Osteocyte (in vitro differentiated cells): ENCODE measurements around the gene OTP. TPM values are rescaled to one million over a fixed set of nuclear protein-coding genes. Genes with fewer than 3 reads are reported as not detected.

Source experiments
- DNase-seq: peaks from one replicate; pipeline ENCODE4 v3.0.0; 2021; ENCODE audit warnings: mixed read lengths; ENCODE audit not compliant: unreplicated experiment; ENCODE audit errors: extremely low spot score
- H3K27ac Mint-ChIP-seq: one replicate; pipeline ENCODE4 v1.8.0; 2021; ENCODE audit warnings: mild to moderate bottlenecking, mixed read lengths; ENCODE audit not compliant: unreplicated experiment
- H3K27me3 Mint-ChIP-seq: one replicate; pipeline ENCODE4 v1.8.0; 2021; ENCODE audit warnings: mixed read lengths; ENCODE audit not compliant: unreplicated experiment
- H3K36me3 Mint-ChIP-seq: one replicate; pipeline ENCODE4 v1.8.0; 2021; ENCODE audit warnings: mixed read lengths; ENCODE audit not compliant: unreplicated experiment
- H3K4me1 Mint-ChIP-seq: one replicate; pipeline ENCODE4 v1.8.0; 2021; ENCODE audit warnings: mixed read lengths; ENCODE audit not compliant: unreplicated experiment
- H3K4me3 Mint-ChIP-seq: one replicate; pipeline ENCODE4 v1.8.0; 2021; ENCODE audit warnings: mild to moderate bottlenecking, moderate library complexity, mixed read lengths; ENCODE audit not compliant: unreplicated experiment
- H3K9me3 Mint-ChIP-seq: one replicate; pipeline ENCODE4 v1.8.0; 2021; ENCODE audit warnings: mixed read lengths; ENCODE audit not compliant: unreplicated experiment
- CTCF ChIP-seq: fragments of 200-600 bp; sonication (generic); IDR thresholded peaks from 2 replicates; pipeline ENCODE4 v1.5.0; 2021; ENCODE audit warnings: antibody characterized with exemption, mild to moderate bottlenecking, moderate library complexity
- total RNA-seq: library from RNA; stranded (reverse); gene quantifications from 2 replicates; pipeline ENCODE4 v1.2.1, GENCODE V29; 2021

Gene OTP
- total RNA-seq, 1 donor from 2014 or later: not detected

GRCh38 chr5:77643654-77644370 is 5.3 kb upstream of the OTP start:
- Mint-ChIP-seq H3K4me1 (peaks cover 32% of the 10 kb centered on the region), H3K27ac (no peak overlapping the region), H3K27me3 (peaks cover 91% of the 10 kb centered on the region), H3K9me3 (no peaks in the 10 kb centered on the region), H3K36me3 (peaks cover 3% of the 10 kb centered on the region), H3K4me3 (no peak overlapping the region)
- DNase-seq: no peak
- no peak for TF ChIP-seq CTCF

GRCh38 chr5:77642738-77643653 is 4.5 kb upstream of the OTP start:
- DNase-seq: no peak
- no peak overlapping the region for H3K27ac Mint-ChIP-seq
- no peak overlapping the region for H3K4me3 Mint-ChIP-seq
- H3K36me3 Mint-ChIP-seq: peaks cover 3% of the 10 kb centered on the region
- no peaks in the 10 kb centered on the region for H3K9me3 Mint-ChIP-seq
- H3K4me1 Mint-ChIP-seq: peaks cover 33% of the 10 kb centered on the region
- no peak for TF ChIP-seq CTCF
- H3K27me3 Mint-ChIP-seq: peaks cover 90% of the 10 kb centered on the region

GRCh38 chr5:77641963-77642737 is 3.6 kb upstream of the OTP start:
- Mint-ChIP-seq H3K4me3 (no peak overlapping the region), H3K36me3 (peaks cover 4% of the 10 kb centered on the region), H3K27me3 (peaks cover 90% of the 10 kb centered on the region), H3K4me1 (peaks cover 41% of the 10 kb centered on the region), H3K9me3 (no peaks in the 10 kb centered on the region), H3K27ac (no peak overlapping the region)
- DNase-seq: no peak
- TF ChIP-seq CTCF: no peak

GRCh38 chr5:77641397-77641943 is 3.0 kb upstream of the OTP start:
- DNase-seq: no peak
- peaks cover 86% of the 10 kb centered on the region for H3K27me3 Mint-ChIP-seq

More at GRCh38 chr5:77641397-77641943, 3.0 kb upstream of the OTP start:
- Mint-ChIP-seq H3K4me3 (no peak overlapping the region), H3K27ac (no peak overlapping the region), H3K9me3 (no peaks in the 10 kb centered on the region), H3K4me1 (peaks cover 42% of the 10 kb centered on the region), H3K36me3 (peaks cover 4% of the 10 kb centered on the region)
- TF ChIP-seq CTCF: no peak
